HEK293 (cell line): ENCODE data around the gene PPARG.
A peak's percentile ranks its signal among the peaks of the same experiment; 100 is the strongest.

Source experiments
- BCL11A ChIP-seq: fragments of 450-650 bp; formaldehyde crosslinking; IDR thresholded peaks from 2 replicates; pipeline ENCODE4 v1.5.1; 2016; ENCODE audit warnings: low read depth, missing biosample characterization, missing genetic modification characterization
- KLF7 ChIP-seq: fragments of 450-650 bp; formaldehyde crosslinking; IDR thresholded peaks from 2 replicates; pipeline ENCODE4 v1.5.1; 2016; ENCODE audit warnings: missing biosample characterization, missing genetic modification characterization, borderline replicate concordance
- MEIS1 ChIP-seq: sonication (generic); formaldehyde crosslinking; IDR thresholded peaks from 2 replicates; pipeline ENCODE4 v1.8.1; 2022; ENCODE audit warnings: missing genetic modification reagents, mild to moderate bottlenecking, borderline replicate concordance
- RBAK ChIP-seq: fragments of 450-650 bp; formaldehyde crosslinking; IDR thresholded peaks from 2 replicates; pipeline ENCODE4 v1.5.1; 2016; ENCODE audit warnings: missing biosample characterization, missing genetic modification characterization
- SCRT2 ChIP-seq: fragments of 450-650 bp; formaldehyde crosslinking; IDR thresholded peaks from 2 replicates; pipeline ENCODE4 v1.5.1; 2016; ENCODE audit warnings: missing biosample characterization, missing genetic modification characterization
- YY2 ChIP-seq: fragments of 450-650 bp; formaldehyde crosslinking; IDR thresholded peaks from 2 replicates; pipeline ENCODE4 v1.5.1; 2016; ENCODE audit warnings: missing biosample characterization, missing genetic modification characterization
- ZBTB21 ChIP-seq: fragments of 450-650 bp; formaldehyde crosslinking; IDR thresholded peaks from 2 replicates; pipeline ENCODE4 v1.5.1; 2017; ENCODE audit warnings: missing biosample characterization, missing genetic modification characterization
- ZBTB7A ChIP-seq: fragments of 450-650 bp; formaldehyde crosslinking; IDR thresholded peaks from 2 replicates; pipeline ENCODE4 v1.5.1; 2016; ENCODE audit warnings: low read depth, missing biosample characterization, missing genetic modification characterization
- ZFP69B ChIP-seq: fragments of 450-650 bp; formaldehyde crosslinking; IDR thresholded peaks from 2 replicates; pipeline ENCODE4 v1.5.1; 2016; ENCODE audit warnings: missing biosample characterization, missing genetic modification characterization
- ZNF174 ChIP-seq: fragments of 450-650 bp; formaldehyde crosslinking; IDR thresholded peaks from 2 replicates; pipeline ENCODE4 v1.5.0; 2017; ENCODE audit warnings: missing biosample characterization, mild to moderate bottlenecking, missing genetic modification characterization
- ZNF175 ChIP-seq: fragments of 450-650 bp; formaldehyde crosslinking; IDR thresholded peaks from 2 replicates; pipeline ENCODE4 v1.5.1; 2016; ENCODE audit warnings: missing biosample characterization, missing genetic modification characterization
- ZNF211 ChIP-seq: fragments of 450-650 bp; formaldehyde crosslinking; IDR thresholded peaks from 2 replicates; pipeline ENCODE4 v1.5.1; 2016; ENCODE audit warnings: low read depth, missing biosample characterization, missing genetic modification characterization
- ZNF248 ChIP-seq: fragments of 450-650 bp; formaldehyde crosslinking; IDR thresholded peaks from 2 replicates; pipeline ENCODE4 v1.5.1; 2017; ENCODE audit warnings: missing biosample characterization, missing genetic modification characterization
- ZNF354C ChIP-seq: fragments of 450-650 bp; formaldehyde crosslinking; IDR thresholded peaks from 2 replicates; pipeline ENCODE4 v1.5.1; 2016; ENCODE audit warnings: missing biosample characterization, missing genetic modification characterization, low read depth, borderline replicate concordance
- ZNF394 ChIP-seq: fragments of 450-650 bp; formaldehyde crosslinking; IDR thresholded peaks from 2 replicates; pipeline ENCODE4 v1.5.1; 2016; ENCODE audit warnings: missing biosample characterization, missing genetic modification characterization, mild to moderate bottlenecking, moderate library complexity, borderline replicate concordance
- ZNF404 ChIP-seq: fragments of 450-650 bp; formaldehyde crosslinking; IDR thresholded peaks from 2 replicates; pipeline ENCODE4 v1.5.1; 2017; ENCODE audit warnings: missing biosample characterization, missing genetic modification characterization
- ZNF555 ChIP-seq: fragments of 450-650 bp; formaldehyde crosslinking; conservative IDR thresholded peaks from 2 replicates; pipeline ENCODE4 v1.5.1; 2017; ENCODE audit warnings: missing biosample characterization, mild to moderate bottlenecking, missing genetic modification characterization, inconsistent platforms
- ZNF560 ChIP-seq: fragments of 450-650 bp; formaldehyde crosslinking; IDR thresholded peaks from 2 replicates; pipeline ENCODE4 v1.5.1; 2017; ENCODE audit warnings: missing biosample characterization, missing genetic modification characterization, borderline replicate concordance
- ZNF623 ChIP-seq: fragments of 450-650 bp; formaldehyde crosslinking; IDR thresholded peaks from 2 replicates; pipeline ENCODE4 v1.5.1; 2016; ENCODE audit warnings: missing biosample characterization, missing genetic modification characterization
- ZNF837 ChIP-seq: fragments of 450-650 bp; formaldehyde crosslinking; IDR thresholded peaks from 2 replicates; pipeline ENCODE4 v1.5.1; 2016; ENCODE audit warnings: missing biosample characterization, missing genetic modification characterization
- ZSCAN30 ChIP-seq: fragments of 450-650 bp; IDR thresholded peaks from 2 replicates; pipeline ENCODE4 v1.5.1; 2018; ENCODE audit warnings: missing biosample characterization, mild to moderate bottlenecking, missing genetic modification characterization, moderate library complexity
- TF ChIP-seq, protein P1 (sequence below): fragments of 450-650 bp; formaldehyde crosslinking; IDR thresholded peaks from 2 replicates; pipeline ENCODE4 v1.5.1; 2017; ENCODE audit warnings: missing biosample characterization, missing genetic modification characterization
- TF ChIP-seq, protein P2 (sequence below): fragments of 450-650 bp; formaldehyde crosslinking; IDR thresholded peaks from 2 replicates; pipeline ENCODE4 v1.5.1; 2016; ENCODE audit warnings: missing biosample characterization, missing genetic modification characterization
- TF ChIP-seq, protein P3 (sequence below): fragments of 450-650 bp; formaldehyde crosslinking; IDR thresholded peaks from 2 replicates; pipeline ENCODE4 v1.5.1; 2016; ENCODE audit warnings: missing biosample characterization, missing genetic modification characterization
- TF ChIP-seq, protein P4 (sequence below): fragments of 450-650 bp; formaldehyde crosslinking; IDR thresholded peaks from 2 replicates; pipeline ENCODE4 v1.5.1; 2016; ENCODE audit warnings: missing biosample characterization, missing genetic modification characterization
- TF ChIP-seq, protein P5 (sequence below): fragments of 450-650 bp; formaldehyde crosslinking; IDR thresholded peaks from 2 replicates; pipeline ENCODE4 v1.5.0; 2017; ENCODE audit warnings: missing biosample characterization, missing genetic modification characterization, borderline replicate concordance
- TF ChIP-seq, protein P6 (sequence below): fragments of 450-650 bp; formaldehyde crosslinking; IDR thresholded peaks from 2 replicates; pipeline ENCODE4 v1.5.1; 2016; ENCODE audit warnings: missing biosample characterization, missing genetic modification characterization, low read depth

Gene PPARG

DNA sequence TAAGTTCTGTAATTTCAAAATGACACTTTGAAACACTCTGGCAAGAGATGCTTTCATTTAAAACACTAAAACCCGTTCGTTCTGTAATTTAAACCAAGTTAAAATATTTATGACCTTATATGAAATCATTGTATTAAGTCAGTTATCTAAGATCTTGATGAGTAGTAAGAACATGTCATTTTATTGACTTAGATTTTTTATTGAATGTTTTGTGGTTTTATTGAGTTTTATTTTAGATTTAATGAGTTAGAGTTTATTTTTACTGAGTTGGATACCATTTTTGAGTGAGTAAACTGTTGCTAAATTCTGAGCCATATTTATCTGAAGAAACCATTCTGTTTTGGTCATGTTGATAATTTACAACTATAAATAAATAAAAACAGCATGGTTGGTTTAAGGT is 94.3 kb downstream of the PPARG start (continued):
- TF ChIP-seq ZNF175 (tag by site-specific recombination) (no peak), ZNF404 (tag by site-specific recombination) (no peak), ZNF837 (no peak), YY2 (tag by site-specific recombination) (peak; percentile 63), BCL11A (no peak), MEIS1 (no peak), ZNF560 (tag by site-specific recombination) (no peak), KLF7 (tag by site-specific recombination) (no peak), ZBTB7A (tag by site-specific recombination) (no peak), ZNF394 (tag by site-specific recombination) (no peak), ZNF174 (tag by site-specific recombination) (no peak), ZNF354C (no peak), ZNF248 (tag by site-specific recombination) (0 out of 2 replicates have a peak, but pooled peaks have one; percentile 55), RBAK (tag by site-specific recombination) (no peak), ZNF211 (tag by site-specific recombination) (no peak), ZSCAN30 (tag by site-specific recombination) (no peak), SCRT2 (tag by site-specific recombination) (peak; percentile 13; the same call in 1 of the 2 replicates), ZFP69B (tag by site-specific recombination) (no peak), ZNF555 (tag by site-specific recombination) (no peak), ZNF623 (tag by site-specific recombination) (no peak), ZBTB21 (no peak)
- TF ChIP-seq, protein P1, sequence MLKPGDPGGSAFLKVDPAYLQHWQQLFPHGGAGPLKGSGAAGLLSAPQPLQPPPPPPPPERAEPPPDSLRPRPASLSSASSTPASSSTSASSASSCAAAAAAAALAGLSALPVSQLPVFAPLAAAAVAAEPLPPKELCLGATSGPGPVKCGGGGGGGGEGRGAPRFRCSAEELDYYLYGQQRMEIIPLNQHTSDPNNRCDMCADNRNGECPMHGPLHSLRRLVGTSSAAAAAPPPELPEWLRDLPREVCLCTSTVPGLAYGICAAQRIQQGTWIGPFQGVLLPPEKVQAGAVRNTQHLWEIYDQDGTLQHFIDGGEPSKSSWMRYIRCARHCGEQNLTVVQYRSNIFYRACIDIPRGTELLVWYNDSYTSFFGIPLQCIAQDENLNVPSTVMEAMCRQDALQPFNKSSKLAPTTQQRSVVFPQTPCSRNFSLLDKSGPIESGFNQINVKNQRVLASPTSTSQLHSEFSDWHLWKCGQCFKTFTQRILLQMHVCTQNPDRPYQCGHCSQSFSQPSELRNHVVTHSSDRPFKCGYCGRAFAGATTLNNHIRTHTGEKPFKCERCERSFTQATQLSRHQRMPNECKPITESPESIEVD (tag by site-specific recombination) = peak; percentile 40; the same call in 1 of the 2 replicates
- TF ChIP-seq, protein P2, sequence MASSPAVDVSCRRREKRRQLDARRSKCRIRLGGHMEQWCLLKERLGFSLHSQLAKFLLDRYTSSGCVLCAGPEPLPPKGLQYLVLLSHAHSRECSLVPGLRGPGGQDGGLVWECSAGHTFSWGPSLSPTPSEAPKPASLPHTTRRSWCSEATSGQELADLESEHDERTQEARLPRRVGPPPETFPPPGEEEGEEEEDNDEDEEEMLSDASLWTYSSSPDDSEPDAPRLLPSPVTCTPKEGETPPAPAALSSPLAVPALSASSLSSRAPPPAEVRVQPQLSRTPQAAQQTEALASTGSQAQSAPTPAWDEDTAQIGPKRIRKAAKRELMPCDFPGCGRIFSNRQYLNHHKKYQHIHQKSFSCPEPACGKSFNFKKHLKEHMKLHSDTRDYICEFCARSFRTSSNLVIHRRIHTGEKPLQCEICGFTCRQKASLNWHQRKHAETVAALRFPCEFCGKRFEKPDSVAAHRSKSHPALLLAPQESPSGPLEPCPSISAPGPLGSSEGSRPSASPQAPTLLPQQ (tag by site-specific recombination) = no peak
- TF ChIP-seq, protein P3, sequence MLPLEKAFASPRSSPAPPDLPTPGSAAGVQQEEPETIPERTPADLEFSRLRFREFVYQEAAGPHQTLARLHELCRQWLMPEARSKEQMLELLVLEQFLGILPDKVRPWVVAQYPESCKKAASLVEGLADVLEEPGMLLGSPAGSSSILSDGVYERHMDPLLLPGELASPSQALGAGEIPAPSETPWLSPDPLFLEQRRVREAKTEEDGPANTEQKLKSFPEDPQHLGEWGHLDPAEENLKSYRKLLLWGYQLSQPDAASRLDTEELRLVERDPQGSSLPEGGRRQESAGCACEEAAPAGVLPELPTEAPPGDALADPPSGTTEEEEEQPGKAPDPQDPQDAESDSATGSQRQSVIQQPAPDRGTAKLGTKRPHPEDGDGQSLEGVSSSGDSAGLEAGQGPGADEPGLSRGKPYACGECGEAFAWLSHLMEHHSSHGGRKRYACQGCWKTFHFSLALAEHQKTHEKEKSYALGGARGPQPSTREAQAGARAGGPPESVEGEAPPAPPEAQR (tag by site-specific recombination) = no peak
- TF ChIP-seq, protein P4, sequence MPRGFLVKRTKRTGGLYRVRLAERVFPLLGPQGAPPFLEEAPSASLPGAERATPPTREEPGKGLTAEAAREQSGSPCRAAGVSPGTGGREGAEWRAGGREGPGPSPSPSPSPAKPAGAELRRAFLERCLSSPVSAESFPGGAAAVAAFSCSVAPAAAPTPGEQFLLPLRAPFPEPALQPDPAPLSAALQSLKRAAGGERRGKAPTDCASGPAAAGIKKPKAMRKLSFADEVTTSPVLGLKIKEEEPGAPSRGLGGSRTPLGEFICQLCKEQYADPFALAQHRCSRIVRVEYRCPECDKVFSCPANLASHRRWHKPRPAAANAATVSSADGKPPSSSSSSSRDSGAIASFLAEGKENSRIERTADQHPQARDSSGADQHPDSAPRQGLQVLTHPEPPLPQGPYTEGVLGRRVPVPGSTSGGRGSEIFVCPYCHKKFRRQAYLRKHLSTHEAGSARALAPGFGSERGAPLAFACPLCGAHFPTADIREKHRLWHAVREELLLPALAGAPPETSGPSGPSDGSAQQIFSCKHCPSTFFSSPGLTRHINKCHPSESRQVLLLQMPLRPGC (tag by site-specific recombination) = no peak
- TF ChIP-seq, protein P5, sequence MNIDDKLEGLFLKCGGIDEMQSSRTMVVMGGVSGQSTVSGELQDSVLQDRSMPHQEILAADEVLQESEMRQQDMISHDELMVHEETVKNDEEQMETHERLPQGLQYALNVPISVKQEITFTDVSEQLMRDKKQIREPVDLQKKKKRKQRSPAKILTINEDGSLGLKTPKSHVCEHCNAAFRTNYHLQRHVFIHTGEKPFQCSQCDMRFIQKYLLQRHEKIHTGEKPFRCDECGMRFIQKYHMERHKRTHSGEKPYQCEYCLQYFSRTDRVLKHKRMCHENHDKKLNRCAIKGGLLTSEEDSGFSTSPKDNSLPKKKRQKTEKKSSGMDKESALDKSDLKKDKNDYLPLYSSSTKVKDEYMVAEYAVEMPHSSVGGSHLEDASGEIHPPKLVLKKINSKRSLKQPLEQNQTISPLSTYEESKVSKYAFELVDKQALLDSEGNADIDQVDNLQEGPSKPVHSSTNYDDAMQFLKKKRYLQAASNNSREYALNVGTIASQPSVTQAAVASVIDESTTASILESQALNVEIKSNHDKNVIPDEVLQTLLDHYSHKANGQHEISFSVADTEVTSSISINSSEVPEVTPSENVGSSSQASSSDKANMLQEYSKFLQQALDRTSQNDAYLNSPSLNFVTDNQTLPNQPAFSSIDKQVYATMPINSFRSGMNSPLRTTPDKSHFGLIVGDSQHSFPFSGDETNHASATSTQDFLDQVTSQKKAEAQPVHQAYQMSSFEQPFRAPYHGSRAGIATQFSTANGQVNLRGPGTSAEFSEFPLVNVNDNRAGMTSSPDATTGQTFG (tag by site-specific recombination) = 0 out of 2 replicates have a peak, but pooled peaks have one; percentile 42
- TF ChIP-seq, protein P6, sequence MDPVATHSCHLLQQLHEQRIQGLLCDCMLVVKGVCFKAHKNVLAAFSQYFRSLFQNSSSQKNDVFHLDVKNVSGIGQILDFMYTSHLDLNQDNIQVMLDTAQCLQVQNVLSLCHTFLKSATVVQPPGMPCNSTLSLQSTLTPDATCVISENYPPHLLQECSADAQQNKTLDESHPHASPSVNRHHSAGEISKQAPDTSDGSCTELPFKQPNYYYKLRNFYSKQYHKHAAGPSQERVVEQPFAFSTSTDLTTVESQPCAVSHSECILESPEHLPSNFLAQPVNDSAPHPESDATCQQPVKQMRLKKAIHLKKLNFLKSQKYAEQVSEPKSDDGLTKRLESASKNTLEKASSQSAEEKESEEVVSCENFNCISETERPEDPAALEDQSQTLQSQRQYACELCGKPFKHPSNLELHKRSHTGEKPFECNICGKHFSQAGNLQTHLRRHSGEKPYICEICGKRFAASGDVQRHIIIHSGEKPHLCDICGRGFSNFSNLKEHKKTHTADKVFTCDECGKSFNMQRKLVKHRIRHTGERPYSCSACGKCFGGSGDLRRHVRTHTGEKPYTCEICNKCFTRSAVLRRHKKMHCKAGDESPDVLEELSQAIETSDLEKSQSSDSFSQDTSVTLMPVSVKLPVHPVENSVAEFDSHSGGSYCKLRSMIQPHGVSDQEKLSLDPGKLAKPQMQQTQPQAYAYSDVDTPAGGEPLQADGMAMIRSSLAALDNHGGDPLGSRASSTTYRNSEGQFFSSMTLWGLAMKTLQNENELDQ = no peak
